HepG2 (cell line): ENCODE results near the gene UNKL. TPM values are rescaled to one million over a fixed set of nuclear protein-coding genes. Genes with fewer than 3 reads are reported as not detected.
A peak's percentile ranks its signal among the peaks of the same experiment; 100 is the strongest.

Source experiments
- ATF7 ChIP-seq, 2 experiments: fragments of 450-650 bp in 1 of 2; sonication (generic) in 1 of 2; formaldehyde crosslinking in 1 of 2; IDR thresholded peaks; 2 replicates each; pipeline versions ENCODE4 v1.4.0 to v1.6.1; 2016 to 2020; ENCODE audit warnings: antibody characterized with exemption in 1 of 2, mild to moderate bottlenecking in 1 of 2, missing genetic modification reagents in 1 of 2
- EP300 ChIP-seq, 3 experiments: sonication (generic) in 1 of 3; formaldehyde crosslinking in 1 of 3; IDR thresholded peaks; 2 replicates each; pipeline versions ENCODE4 v1.5.1 to v1.6.1; 2011 to 2020; ENCODE audit warnings: low read depth in 2 of 3, low read length in 2 of 3, borderline replicate concordance in 1 of 3, improper control_type of control experiment in 1 of 3, mild to moderate bottlenecking in 1 of 3, missing genetic modification reagents in 1 of 3, moderate library complexity in 1 of 3
- KDM5B ChIP-seq: sonication (generic); formaldehyde crosslinking; IDR thresholded peaks from 2 replicates; pipeline ENCODE4 v1.4.0; 2020; ENCODE audit warnings: missing genetic modification reagents, mild to moderate bottlenecking, borderline replicate concordance
- LCORL ChIP-seq, 2 experiments: fragments of 450-650 bp in 1 of 2; sonication (generic) in 1 of 2; formaldehyde crosslinking in 1 of 2; IDR thresholded peaks; 2 replicates each; pipeline versions ENCODE4 v1.5.0 to v1.6.1; 2017 to 2020; ENCODE audit warnings: antibody characterized with exemption in 1 of 2, missing genetic modification reagents in 1 of 2
- REL ChIP-seq: sonication (generic); formaldehyde crosslinking; conservative IDR thresholded peaks from 2 replicates; pipeline ENCODE4 v1.8.0; 2022; ENCODE audit warnings: mild to moderate bottlenecking, missing genetic modification reagents, moderate library complexity
- SIN3A ChIP-seq: IDR thresholded peaks from 2 replicates; pipeline ENCODE4 v1.6.1; 2011; ENCODE audit warnings: low read depth, mild to moderate bottlenecking, control low read depth, low read length, borderline replicate concordance
- SMARCE1 ChIP-seq: fragments of 450-650 bp; IDR thresholded peaks from 2 replicates; pipeline ENCODE4 v1.6.1; 2017; ENCODE audit warnings: borderline replicate concordance
- SSRP1 ChIP-seq: IDR thresholded peaks from 2 replicates; pipeline ENCODE4 v1.6.1; 2016; ENCODE audit warnings: control low read depth
- ZBTB7B ChIP-seq: sonication (generic); formaldehyde crosslinking; IDR thresholded peaks from 2 replicates; pipeline ENCODE4 v1.4.0; 2020; ENCODE audit warnings: missing genetic modification reagents
- ZNF251 ChIP-seq: sonication (generic); formaldehyde crosslinking; IDR thresholded peaks from 2 replicates; pipeline ENCODE4 v1.9.0; 2021; ENCODE audit warnings: mild to moderate bottlenecking, missing genetic modification reagents
- ZNF256 ChIP-seq: sonication (generic); formaldehyde crosslinking; conservative IDR thresholded peaks from 2 replicates; pipeline ENCODE4 v1.4.0; 2020; ENCODE audit warnings: missing genetic modification reagents
- ZNF33A ChIP-seq: sonication (generic); formaldehyde crosslinking; IDR thresholded peaks from 2 replicates; pipeline ENCODE4 v1.5.1; 2020; ENCODE audit warnings: missing genetic modification reagents, mild to moderate bottlenecking, moderate library complexity, borderline replicate concordance
- ZNF350 ChIP-seq: sonication (generic); formaldehyde crosslinking; IDR thresholded peaks from 2 replicates; pipeline ENCODE4 v1.4.0; 2020; ENCODE audit warnings: mild to moderate bottlenecking, low read depth, missing genetic modification reagents, borderline replicate concordance
- ZNF354B ChIP-seq: sonication (generic); formaldehyde crosslinking; IDR thresholded peaks from 2 replicates; pipeline ENCODE4 v1.8.0; 2022; ENCODE audit warnings: mild to moderate bottlenecking, missing genetic modification reagents
- ZNF431 ChIP-seq: sonication (generic); formaldehyde crosslinking; IDR thresholded peaks from 2 replicates; pipeline ENCODE4 v1.9.0; 2022; ENCODE audit warnings: missing genetic modification reagents, low read depth, mild to moderate bottlenecking, borderline replicate concordance
- ZNF616 ChIP-seq: sonication (generic); formaldehyde crosslinking; IDR thresholded peaks from 2 replicates; pipeline ENCODE4 v1.5.0; 2020; ENCODE audit warnings: low read depth, mild to moderate bottlenecking, missing genetic modification reagents
- polyA plus RNA-seq, 8 experiments: library from polyadenylated mRNA; depleted of rRNA in 3 of 8; stranded (reverse) in 7 of 8; unstranded in 1 of 8; fragments of >200 nt; fragmentation: Illumina TruSeq in 4 of 8; extraction: Trizol in 4 of 8; gene quantifications; 2 replicates each; pipeline versions ENCODE4 v1.2.1 to v1.2.3, GENCODE V29; 2011 to 2016; ENCODE audit warnings: low read depth in 4 of 8, missing spikeins in 1 of 8, mixed read lengths in 1 of 8; ENCODE audit not compliant: insufficient read depth in 1 of 8
- total RNA-seq, 5 experiments: library from RNA; depleted of rRNA; stranded (reverse); fragments of >200 nt; fragmentation: Illumina TruSeq; extraction: Trizol; gene quantifications; 2 replicates each; pipeline ENCODE4 v1.2.3, GENCODE V29; 2016; ENCODE audit warnings: low read depth in 1 of 5
- TF ChIP-seq, protein P1 (sequence below): sonication (generic); formaldehyde crosslinking; IDR thresholded peaks from 2 replicates; pipeline ENCODE4 v1.5.0; 2020; ENCODE audit warnings: mild to moderate bottlenecking, missing genetic modification reagents, borderline replicate concordance
- TF ChIP-seq, protein P2 (sequence below): sonication (generic); formaldehyde crosslinking; IDR thresholded peaks from 2 replicates; pipeline ENCODE4 v1.5.0; 2020; ENCODE audit warnings: missing genetic modification reagents

The UNKL gene
- total and polyA plus RNA-seq, 2 of the 13 experiments (the other 11 are each of a cell fraction or from before 2014, with no cell fraction given): 10.4 to 17.6 TPM

DNA sequence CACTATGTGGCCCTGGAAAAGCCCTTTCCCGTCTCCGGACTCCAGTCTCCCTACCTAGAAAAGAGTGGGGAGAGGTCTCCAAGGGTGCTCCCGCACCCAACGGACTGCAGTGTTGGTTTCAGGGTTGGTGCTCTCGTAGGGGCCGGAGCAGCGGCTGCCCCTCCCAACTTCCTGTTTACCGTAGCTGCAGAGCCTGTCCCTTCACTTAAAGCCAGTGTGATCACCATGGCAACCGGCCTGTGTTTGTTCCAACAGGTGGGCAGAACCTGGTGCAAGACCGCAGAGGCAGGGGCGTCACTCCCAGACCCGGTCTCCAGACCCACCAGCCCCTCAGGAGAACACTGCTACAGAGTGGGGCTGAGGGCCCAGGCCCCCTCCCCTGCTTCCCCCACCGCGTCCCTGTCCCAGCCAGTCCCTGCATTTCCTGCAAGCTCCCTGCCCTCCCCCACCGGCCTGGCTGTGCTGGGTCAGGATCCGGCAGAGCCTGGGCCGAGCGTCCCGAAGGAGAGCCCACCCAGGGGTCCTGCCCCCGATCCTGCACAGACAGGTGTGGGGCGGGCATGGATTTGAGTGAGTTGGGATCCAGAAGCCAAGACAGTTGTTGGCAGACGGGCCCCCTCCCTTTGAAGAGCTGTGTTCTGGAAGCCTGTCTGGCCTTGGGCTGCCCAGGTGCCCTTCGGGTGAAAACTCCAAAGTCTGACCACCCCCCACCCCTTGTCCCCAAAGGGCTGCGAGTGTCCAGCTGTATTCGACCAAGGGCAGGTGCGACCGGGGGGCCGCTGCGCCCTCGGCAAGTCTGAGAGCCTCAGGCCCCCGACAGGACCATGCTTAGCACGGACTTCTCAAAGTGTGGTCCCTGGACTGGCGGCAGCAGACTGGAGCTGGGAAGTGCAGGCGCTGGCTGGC lies 82.5 kb downstream of the UNKL start (continued):
- TF ChIP-seq, protein P1, sequence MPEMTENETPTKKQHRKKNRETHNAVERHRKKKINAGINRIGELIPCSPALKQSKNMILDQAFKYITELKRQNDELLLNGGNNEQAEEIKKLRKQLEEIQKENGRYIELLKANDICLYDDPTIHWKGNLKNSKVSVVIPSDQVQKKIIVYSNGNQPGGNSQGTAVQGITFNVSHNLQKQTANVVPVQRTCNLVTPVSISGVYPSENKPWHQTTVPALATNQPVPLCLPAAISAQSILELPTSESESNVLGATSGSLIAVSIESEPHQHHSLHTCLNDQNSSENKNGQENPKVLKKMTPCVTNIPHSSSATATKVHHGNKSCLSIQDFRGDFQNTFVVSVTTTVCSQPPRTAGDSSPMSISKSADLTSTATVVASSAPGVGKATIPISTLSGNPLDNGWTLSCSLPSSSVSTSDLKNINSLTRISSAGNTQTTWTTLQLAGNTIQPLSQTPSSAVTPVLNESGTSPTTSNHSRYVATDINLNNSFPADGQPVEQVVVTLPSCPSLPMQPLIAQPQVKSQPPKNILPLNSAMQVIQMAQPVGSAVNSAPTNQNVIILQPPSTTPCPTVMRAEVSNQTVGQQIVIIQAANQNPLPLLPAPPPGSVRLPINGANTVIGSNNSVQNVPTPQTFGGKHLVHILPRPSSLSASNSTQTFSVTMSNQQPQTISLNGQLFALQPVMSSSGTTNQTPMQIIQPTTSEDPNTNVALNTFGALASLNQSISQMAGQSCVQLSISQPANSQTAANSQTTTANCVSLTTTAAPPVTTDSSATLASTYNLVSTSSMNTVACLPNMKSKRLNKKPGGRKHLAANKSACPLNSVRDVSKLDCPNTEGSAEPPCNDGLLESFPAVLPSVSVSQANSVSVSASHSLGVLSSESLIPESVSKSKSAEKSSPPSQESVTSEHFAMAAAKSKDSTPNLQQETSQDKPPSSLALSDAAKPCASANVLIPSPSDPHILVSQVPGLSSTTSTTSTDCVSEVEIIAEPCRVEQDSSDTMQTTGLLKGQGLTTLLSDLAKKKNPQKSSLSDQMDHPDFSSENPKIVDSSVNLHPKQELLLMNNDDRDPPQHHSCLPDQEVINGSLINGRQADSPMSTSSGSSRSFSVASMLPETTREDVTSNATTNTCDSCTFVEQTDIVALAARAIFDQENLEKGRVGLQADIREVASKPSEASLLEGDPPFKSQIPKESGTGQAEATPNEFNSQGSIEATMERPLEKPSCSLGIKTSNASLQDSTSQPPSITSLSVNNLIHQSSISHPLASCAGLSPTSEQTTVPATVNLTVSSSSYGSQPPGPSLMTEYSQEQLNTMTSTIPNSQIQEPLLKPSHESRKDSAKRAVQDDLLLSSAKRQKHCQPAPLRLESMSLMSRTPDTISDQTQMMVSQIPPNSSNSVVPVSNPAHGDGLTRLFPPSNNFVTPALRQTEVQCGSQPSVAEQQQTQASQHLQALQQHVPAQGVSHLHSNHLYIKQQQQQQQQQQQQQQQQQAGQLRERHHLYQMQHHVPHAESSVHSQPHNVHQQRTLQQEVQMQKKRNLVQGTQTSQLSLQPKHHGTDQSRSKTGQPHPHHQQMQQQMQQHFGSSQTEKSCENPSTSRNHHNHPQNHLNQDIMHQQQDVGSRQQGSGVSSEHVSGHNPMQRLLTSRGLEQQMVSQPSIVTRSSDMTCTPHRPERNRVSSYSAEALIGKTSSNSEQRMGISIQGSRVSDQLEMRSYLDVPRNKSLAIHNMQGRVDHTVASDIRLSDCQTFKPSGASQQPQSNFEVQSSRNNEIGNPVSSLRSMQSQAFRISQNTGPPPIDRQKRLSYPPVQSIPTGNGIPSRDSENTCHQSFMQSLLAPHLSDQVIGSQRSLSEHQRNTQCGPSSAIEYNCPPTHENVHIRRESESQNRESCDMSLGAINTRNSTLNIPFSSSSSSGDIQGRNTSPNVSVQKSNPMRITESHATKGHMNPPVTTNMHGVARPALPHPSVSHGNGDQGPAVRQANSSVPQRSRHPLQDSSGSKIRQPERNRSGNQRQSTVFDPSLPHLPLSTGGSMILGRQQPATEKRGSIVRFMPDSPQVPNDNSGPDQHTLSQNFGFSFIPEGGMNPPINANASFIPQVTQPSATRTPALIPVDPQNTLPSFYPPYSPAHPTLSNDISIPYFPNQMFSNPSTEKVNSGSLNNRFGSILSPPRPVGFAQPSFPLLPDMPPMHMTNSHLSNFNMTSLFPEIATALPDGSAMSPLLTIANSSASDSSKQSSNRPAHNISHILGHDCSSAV (CRISPR knock-in tag): no peak
- TF ChIP-seq ZNF354B (no peak), ZNF431 (CRISPR knock-in tag) (no peak), ZNF350 (CRISPR knock-in tag) (0 out of 2 replicates have a peak, but pooled peaks have one; percentile 35), ZNF616 (CRISPR knock-in tag) (no peak), ZNF251 (CRISPR knock-in tag) (no peak), SSRP1 (CRISPR knock-in tag) (no peak), EP300 (IDR thresholded peaks at IDR 0.05; ENCODE audit: low read depth in 2 of 2, low read length in 2 of 2) (peak in 1 of 2 experiments; percentile 6; a peak in 1 of 4 replicates), EP300 (CRISPR knock-in tag; IDR thresholded peaks at IDR 0.05; ENCODE audit: borderline replicate concordance) (no peak), LCORL (IDR thresholded peaks at IDR 0.05) (no peak), LCORL (CRISPR knock-in tag; IDR thresholded peaks at IDR 0.05) (peak; percentile 27; the same call in 1 of the 2 replicates), ZBTB7B (CRISPR knock-in tag) (peak; percentile 59; the same call in 1 of the 2 replicates), REL (CRISPR knock-in tag) (no peak), SMARCE1 (no peak), ZNF256 (CRISPR knock-in tag) (no peak), KDM5B (CRISPR knock-in tag) (no peak), ZNF33A (CRISPR knock-in tag) (no peak), SIN3A (peak; percentile 96), ATF7 (IDR thresholded peaks at IDR 0.05) (no peak), ATF7 (CRISPR knock-in tag; IDR thresholded peaks at IDR 0.05) (no peak)
- TF ChIP-seq, protein P2, sequence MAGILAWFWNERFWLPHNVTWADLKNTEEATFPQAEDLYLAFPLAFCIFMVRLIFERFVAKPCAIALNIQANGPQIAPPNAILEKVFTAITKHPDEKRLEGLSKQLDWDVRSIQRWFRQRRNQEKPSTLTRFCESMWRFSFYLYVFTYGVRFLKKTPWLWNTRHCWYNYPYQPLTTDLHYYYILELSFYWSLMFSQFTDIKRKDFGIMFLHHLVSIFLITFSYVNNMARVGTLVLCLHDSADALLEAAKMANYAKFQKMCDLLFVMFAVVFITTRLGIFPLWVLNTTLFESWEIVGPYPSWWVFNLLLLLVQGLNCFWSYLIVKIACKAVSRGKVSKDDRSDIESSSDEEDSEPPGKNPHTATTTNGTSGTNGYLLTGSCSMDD (CRISPR knock-in tag): no peak
